Measurements from ENCODE around the gene C8A. TPM values are rescaled to one million over a fixed set of nuclear protein-coding genes. Genes with fewer than 3 reads are reported as not detected.
A peak's percentile ranks its signal among the peaks of the same experiment; 100 is the strongest.

The C8A gene
- total and polyA plus RNA-seq, 2 of the 13 experiments (the other 11 are each of a cell fraction or from before 2014, with no cell fraction given): 10.5 to 15.0 TPM

GRCh38 chr1:56854521-56855099 is at the start of gene C8A (continued):
- TF ChIP-seq FIP1L1 (IDR thresholded peaks at IDR 0.05; ENCODE audit: borderline replicate concordance, insufficient read depth, low read depth, low read length): no peak
- no peak for TF ChIP-seq HDAC6 (IDR thresholded peaks at IDR 0.05; ENCODE audit: low read depth, low read length)
- 0 out of 2 replicates have a peak, but pooled peaks have one; percentile 57 for TF ChIP-seq SMAD3 (CRISPR knock-in tag; IDR thresholded peaks at IDR 0.05)
- peak; percentile 45; the same call in 1 of the 2 replicates for TF ChIP-seq MEF2D (CRISPR knock-in tag; IDR thresholded peaks at IDR 0.05)
- TF ChIP-seq HOXA5 (CRISPR knock-in tag; IDR thresholded peaks at IDR 0.05): no peak
- TF ChIP-seq ZFAT (CRISPR knock-in tag; conservative IDR thresholded peaks at IDR 0.05): no peak
- TF ChIP-seq TGIF2 (CRISPR knock-in tag; IDR thresholded peaks at IDR 0.05): no peak
- TF ChIP-seq, protein P1, sequence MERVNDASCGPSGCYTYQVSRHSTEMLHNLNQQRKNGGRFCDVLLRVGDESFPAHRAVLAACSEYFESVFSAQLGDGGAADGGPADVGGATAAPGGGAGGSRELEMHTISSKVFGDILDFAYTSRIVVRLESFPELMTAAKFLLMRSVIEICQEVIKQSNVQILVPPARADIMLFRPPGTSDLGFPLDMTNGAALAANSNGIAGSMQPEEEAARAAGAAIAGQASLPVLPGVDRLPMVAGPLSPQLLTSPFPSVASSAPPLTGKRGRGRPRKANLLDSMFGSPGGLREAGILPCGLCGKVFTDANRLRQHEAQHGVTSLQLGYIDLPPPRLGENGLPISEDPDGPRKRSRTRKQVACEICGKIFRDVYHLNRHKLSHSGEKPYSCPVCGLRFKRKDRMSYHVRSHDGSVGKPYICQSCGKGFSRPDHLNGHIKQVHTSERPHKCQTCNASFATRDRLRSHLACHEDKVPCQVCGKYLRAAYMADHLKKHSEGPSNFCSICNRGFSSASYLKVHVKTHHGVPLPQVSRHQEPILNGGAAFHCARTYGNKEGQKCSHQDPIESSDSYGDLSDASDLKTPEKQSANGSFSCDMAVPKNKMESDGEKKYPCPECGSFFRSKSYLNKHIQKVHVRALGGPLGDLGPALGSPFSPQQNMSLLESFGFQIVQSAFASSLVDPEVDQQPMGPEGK (CRISPR knock-in tag; IDR thresholded peaks at IDR 0.05): 0 out of 2 replicates have a peak, but pooled peaks have one; percentile 13
- no peak for TF ChIP-seq EED (CRISPR knock-in tag; IDR thresholded peaks at IDR 0.05)
- TF ChIP-seq ASH2L (IDR thresholded peaks at IDR 0.05; ENCODE audit: insufficient read length, low read depth, low read length): peak; percentile 94
- TF ChIP-seq ZNF572 (CRISPR knock-in tag; IDR thresholded peaks at IDR 0.05): no peak
- TF ChIP-seq CBX1 (IDR thresholded peaks at IDR 0.05; ENCODE audit: low read depth): no peak
- no peak for TF ChIP-seq ZNF382 (CRISPR knock-in tag; IDR thresholded peaks at IDR 0.05; ENCODE audit: borderline replicate concordance)
- TF ChIP-seq ZFYVE20 (CRISPR knock-in tag; IDR thresholded peaks at IDR 0.05; ENCODE audit: borderline replicate concordance, low read depth): no peak
- TF ChIP-seq YEATS2 (CRISPR knock-in tag; IDR thresholded peaks at IDR 0.05; ENCODE audit: borderline replicate concordance): peak; percentile 54; the same call in 1 of the 2 replicates
- no peak for TF ChIP-seq KDM2A (CRISPR knock-in tag; IDR thresholded peaks at IDR 0.05; ENCODE audit: borderline replicate concordance, low read depth)
- TF ChIP-seq, protein P2, sequence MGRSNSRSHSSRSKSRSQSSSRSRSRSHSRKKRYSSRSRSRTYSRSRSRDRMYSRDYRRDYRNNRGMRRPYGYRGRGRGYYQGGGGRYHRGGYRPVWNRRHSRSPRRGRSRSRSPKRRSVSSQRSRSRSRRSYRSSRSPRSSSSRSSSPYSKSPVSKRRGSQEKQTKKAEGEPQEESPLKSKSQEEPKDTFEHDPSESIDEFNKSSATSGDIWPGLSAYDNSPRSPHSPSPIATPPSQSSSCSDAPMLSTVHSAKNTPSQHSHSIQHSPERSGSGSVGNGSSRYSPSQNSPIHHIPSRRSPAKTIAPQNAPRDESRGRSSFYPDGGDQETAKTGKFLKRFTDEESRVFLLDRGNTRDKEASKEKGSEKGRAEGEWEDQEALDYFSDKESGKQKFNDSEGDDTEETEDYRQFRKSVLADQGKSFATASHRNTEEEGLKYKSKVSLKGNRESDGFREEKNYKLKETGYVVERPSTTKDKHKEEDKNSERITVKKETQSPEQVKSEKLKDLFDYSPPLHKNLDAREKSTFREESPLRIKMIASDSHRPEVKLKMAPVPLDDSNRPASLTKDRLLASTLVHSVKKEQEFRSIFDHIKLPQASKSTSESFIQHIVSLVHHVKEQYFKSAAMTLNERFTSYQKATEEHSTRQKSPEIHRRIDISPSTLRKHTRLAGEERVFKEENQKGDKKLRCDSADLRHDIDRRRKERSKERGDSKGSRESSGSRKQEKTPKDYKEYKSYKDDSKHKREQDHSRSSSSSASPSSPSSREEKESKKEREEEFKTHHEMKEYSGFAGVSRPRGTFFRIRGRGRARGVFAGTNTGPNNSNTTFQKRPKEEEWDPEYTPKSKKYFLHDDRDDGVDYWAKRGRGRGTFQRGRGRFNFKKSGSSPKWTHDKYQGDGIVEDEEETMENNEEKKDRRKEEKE (IDR thresholded peaks at IDR 0.05): no peak
- TF ChIP-seq NCOR1 (IDR thresholded peaks at IDR 0.05; ENCODE audit: borderline replicate concordance, low read length): peak; percentile 99
- TF ChIP-seq ZNF263 (CRISPR knock-in tag; IDR thresholded peaks at IDR 0.05): no peak
- TF ChIP-seq HNRNPUL1 (IDR thresholded peaks at IDR 0.05; ENCODE audit: low read depth, low read length): peak; percentile 75; the same call in 1 of the 2 replicates
- TF ChIP-seq ISL2 (CRISPR knock-in tag; IDR thresholded peaks at IDR 0.05): peak; percentile 98
- TF ChIP-seq ZNF121 (CRISPR knock-in tag; IDR thresholded peaks at IDR 0.05): no peak
- peak; percentile 83 for TF ChIP-seq DRAP1 (CRISPR knock-in tag; IDR thresholded peaks at IDR 0.05)
- TF ChIP-seq RFXANK (CRISPR knock-in tag; IDR thresholded peaks at IDR 0.05): no peak
- TF ChIP-seq FOXK2 (IDR thresholded peaks at IDR 0.05): no peak
- no peak for TF ChIP-seq STAT5B (CRISPR knock-in tag; IDR thresholded peaks at IDR 0.05)
- TF ChIP-seq FOSL2 (CRISPR knock-in tag; IDR thresholded peaks at IDR 0.05): 0 out of 2 replicates have a peak, but pooled peaks have one; percentile 7
- no peak for TF ChIP-seq MAFF (IDR thresholded peaks at IDR 0.05; ENCODE audit: low read depth, low read length)
- TF ChIP-seq ZSCAN29 (CRISPR knock-in tag; conservative IDR thresholded peaks at IDR 0.05): peak; percentile 53; the same call in 1 of the 2 replicates

Measured in HepG2 (cell line).